Skeletal muscle satellite cell (primary cell): ENCODE measurements around the gene SAP130.

Source experiments
- H3K27me3 ChIP-seq: 2 replicates; pipeline ENCODE4 v1.7.0; 2013; ENCODE audit warnings: low read length; ENCODE audit not compliant: control insufficient read depth, insufficient read depth
- H3K36me3 ChIP-seq: 2 replicates; pipeline ENCODE4 v1.7.0; 2013; ENCODE audit warnings: mild to moderate bottlenecking, control low read depth, low read length; ENCODE audit not compliant: insufficient read depth
- H3K4me1 ChIP-seq: 2 replicates; pipeline ENCODE4 v1.7.0; 2013; ENCODE audit warnings: low read length; ENCODE audit not compliant: control insufficient read depth, insufficient read depth
- H3K4me2 ChIP-seq: 2 replicates; pipeline ENCODE4 v1.7.0; 2013; ENCODE audit warnings: mild to moderate bottlenecking, low read length
- H3K4me3 ChIP-seq: 2 replicates; pipeline ENCODE4 v1.7.0; 2013; ENCODE audit warnings: low read length
- H3K9ac ChIP-seq: 2 replicates; pipeline ENCODE4 v1.7.0; 2013; ENCODE audit warnings: mild to moderate bottlenecking, low read depth, low read length, moderate library complexity
- H3K9me3 ChIP-seq: replicated peaks from 2 replicates; pipeline ENCODE4 v1.7.0; 2013; ENCODE audit warnings: mild to moderate bottlenecking, control low read depth, low read length

Gene SAP130

GRCh38 chr2:127985026-127985734, 42.7 kb downstream of the SAP130 start:
- no peak overlapping the region for H3K9ac ChIP-seq

GRCh38 chr2:127984551-127984950, 43.3 kb downstream of the SAP130 start:
- Histone ChIP-seq H3K36me3 (peaks cover 64% of the 10 kb centered on the region), H3K4me1 (no peaks in the 10 kb centered on the region), H3K9ac (no peak overlapping the region), H3K4me2 (no peak overlapping the region), H3K27me3 (no peaks in the 10 kb centered on the region), H3K9me3 (no peaks in the 10 kb centered on the region), H3K4me3 (no peak overlapping the region)

More at GRCh38 chr2:127985026-127985734, 42.7 kb downstream of the SAP130 start:
- no peaks in the 10 kb centered on the region for H3K4me1 ChIP-seq
- H3K27me3 ChIP-seq: no peaks in the 10 kb centered on the region
- peaks cover 67% of the 10 kb centered on the region for H3K36me3 ChIP-seq
- H3K4me3 ChIP-seq: no peak overlapping the region
- no peak overlapping the region for H3K4me2 ChIP-seq
- H3K9me3 ChIP-seq: no peaks in the 10 kb centered on the region

GRCh38 chr2:127969446-127969845, 58.4 kb downstream of the SAP130 start:
- Histone ChIP-seq H3K9ac (no peak overlapping the region), H3K4me2 (no peak overlapping the region), H3K4me3 (no peak overlapping the region), H3K4me1 (no peaks in the 10 kb centered on the region), H3K36me3 (peaks cover 14% of the 10 kb centered on the region), H3K27me3 (no peaks in the 10 kb centered on the region), H3K9me3 (no peaks in the 10 kb centered on the region)

GRCh38 chr2:127968610-127969339, 59.1 kb downstream of the SAP130 start:
- Histone ChIP-seq H3K9ac (no peak overlapping the region), H3K27me3 (no peaks in the 10 kb centered on the region), H3K4me2 (no peak overlapping the region), H3K4me1 (no peaks in the 10 kb centered on the region), H3K9me3 (no peaks in the 10 kb centered on the region), H3K36me3 (peaks cover 14% of the 10 kb centered on the region), H3K4me3 (no peak overlapping the region)

GRCh38 chr2:127961729-127962128, 66.1 kb downstream of the SAP130 start:
- Histone ChIP-seq H3K4me2 (no peak overlapping the region), H3K27me3 (no peaks in the 10 kb centered on the region), H3K9ac (no peak overlapping the region), H3K4me1 (no peaks in the 10 kb centered on the region), H3K9me3 (no peaks in the 10 kb centered on the region), H3K4me3 (no peak overlapping the region), H3K36me3 (peaks cover 16% of the 10 kb centered on the region)

GRCh38 chr2:127957240-127957639, 70.6 kb downstream of the SAP130 start:
- H3K4me3 ChIP-seq: no peak overlapping the region
- no peaks in the 10 kb centered on the region for H3K27me3 ChIP-seq
- no peaks in the 10 kb centered on the region for H3K4me1 ChIP-seq
- H3K36me3 ChIP-seq: peaks cover 29% of the 10 kb centered on the region
- H3K9me3 ChIP-seq: no peaks in the 10 kb centered on the region
- no peak overlapping the region for H3K9ac ChIP-seq
- no peak overlapping the region for H3K4me2 ChIP-seq

GRCh38 chr2:127954857-127955256, 73.0 kb downstream of the SAP130 start:
- H3K9me3 ChIP-seq: no peaks in the 10 kb centered on the region
- H3K27me3 ChIP-seq: no peaks in the 10 kb centered on the region
- no peak overlapping the region for H3K9ac ChIP-seq
- peaks cover 35% of the 10 kb centered on the region for H3K36me3 ChIP-seq
- no peak overlapping the region for H3K4me3 ChIP-seq
- H3K4me2 ChIP-seq: no peak overlapping the region
- no peaks in the 10 kb centered on the region for H3K4me1 ChIP-seq

- no peaks in the 10 kb centered on the region for H3K9me3 ChIP-seq
- no peak overlapping the region for H3K9ac ChIP-seq
- no peaks in the 10 kb centered on the region for H3K27me3 ChIP-seq
- H3K36me3 ChIP-seq: peaks cover 45% of the 10 kb centered on the region
- H3K4me3 ChIP-seq: no peak overlapping the region
- no peaks in the 10 kb centered on the region for H3K4me1 ChIP-seq
- H3K4me2 ChIP-seq: no peak overlapping the region
Measured at GRCh38 chr2:127953849-127954248, 74.0 kb downstream of the SAP130 start.

GRCh38 chr2:127953128-127953718, 74.6 kb downstream of the SAP130 start:
- Histone ChIP-seq H3K36me3 (peaks cover 48% of the 10 kb centered on the region), H3K27me3 (no peaks in the 10 kb centered on the region), H3K4me2 (no peak overlapping the region), H3K4me3 (no peak overlapping the region), H3K9ac (no peak overlapping the region), H3K4me1 (no peaks in the 10 kb centered on the region), H3K9me3 (no peaks in the 10 kb centered on the region)

GRCh38 chr2:127951026-127951425, 76.8 kb downstream of the SAP130 start:
- Histone ChIP-seq H3K4me3 (no peak overlapping the region), H3K9me3 (no peaks in the 10 kb centered on the region), H3K27me3 (no peaks in the 10 kb centered on the region), H3K36me3 (peaks cover 55% of the 10 kb centered on the region), H3K4me2 (no peak overlapping the region), H3K9ac (no peak overlapping the region), H3K4me1 (no peaks in the 10 kb centered on the region)

GRCh38 chr2:127950264-127950663, 77.6 kb downstream of the SAP130 start:
- no peaks in the 10 kb centered on the region for H3K27me3 ChIP-seq
- no peaks in the 10 kb centered on the region for H3K4me1 ChIP-seq
- H3K9me3 ChIP-seq: no peaks in the 10 kb centered on the region
- H3K4me3 ChIP-seq: no peak overlapping the region
- H3K9ac ChIP-seq: no peak overlapping the region
- peaks cover 54% of the 10 kb centered on the region for H3K36me3 ChIP-seq
- no peak overlapping the region for H3K4me2 ChIP-seq
